Stimulated activated CD4-positive, alpha-beta T cell treated with anti-CD3 and anti-CD28 coated beads, Interleukin-1b, Interleukin-23, amount 100 ng/mL, for 4 hours (primary cell): ENCODE data around the gene ZNF267.
"Not testable (repeated sequence)": the region's sequence is repeated elsewhere in the genome, so short reads cannot be mapped to it uniquely, and the experiment has no call there.

ENCODE experiments used
- DNase-seq, 2 donors: peaks; one replicate each; pipeline ENCODE4 v3.0.0-alpha.2; 2020; ENCODE audit warnings: low read depth in 2 of 2

Gene ZNF267

GRCh38 chr16:31877876-31878642, 4.5 kb downstream of the ZNF267 start:
- no peak for DNase-seq

- no peak for DNase-seq
Observed at GRCh38 chr16:31879937-31880321, 6.3 kb downstream of the ZNF267 start.

GRCh38 chr16:31880322-31880979, 6.8 kb downstream of the ZNF267 start:
- no peak for DNase-seq

- DNase-seq = no peak
Observed at GRCh38 chr16:31886227-31886626, 12.6 kb downstream of the ZNF267 start.

GRCh38 chr16:31888735-31889134, 15.1 kb downstream of the ZNF267 start:
- DNase-seq = no peak

- not testable (repeated sequence) for DNase-seq
Observed at GRCh38 chr16:31892111-31892510, 18.5 kb downstream of the ZNF267 start.

GRCh38 chr16:31893824-31894223, 20.2 kb downstream of the ZNF267 start:
- no peak for DNase-seq

GRCh38 chr16:31897283-31897682, 23.7 kb downstream of the ZNF267 start:
- no peak for DNase-seq

GRCh38 chr16:31899505-31899904, 25.9 kb downstream of the ZNF267 start:
- no peak for DNase-seq

GRCh38 chr16:31904571-31904970, 31.0 kb downstream of the ZNF267 start:
- not testable (repeated sequence) for DNase-seq

GRCh38 chr16:31913668-31914067, 40.1 kb downstream of the ZNF267 start:
- no peak for DNase-seq

- DNase-seq = no peak
Observed at GRCh38 chr16:31916056-31916488, 42.5 kb downstream of the ZNF267 start.

GRCh38 chr16:31920373-31920772, 46.8 kb downstream of the ZNF267 start:
- DNase-seq = no peak

GRCh38 chr16:31951806-31952205, 78.2 kb downstream of the ZNF267 start:
- DNase-seq = not testable (repeated sequence)

GRCh38 chr16:31952206-31952605, 78.6 kb downstream of the ZNF267 start:
- not testable (repeated sequence) for DNase-seq

- not testable (repeated sequence) for DNase-seq
Observed at GRCh38 chr16:31956221-31956620, 82.6 kb downstream of the ZNF267 start.

GRCh38 chr16:31960186-31960910, 86.7 kb downstream of the ZNF267 start:
- not testable (repeated sequence) for DNase-seq
